HG03460 (cell line): Measurements from ENCODE around the gene RPS25.
"Not testable (repeated sequence)": the region's sequence is repeated elsewhere in the genome, so short reads cannot be mapped to it uniquely, and the experiment has no call there.

Experiments used
- ATAC-seq: cut with Tn5 transposase; IDR thresholded peaks from one replicate; pipeline ENCODE4 v1.9.1; 2021; ENCODE audit not compliant: unreplicated experiment

Gene RPS25

DNA sequence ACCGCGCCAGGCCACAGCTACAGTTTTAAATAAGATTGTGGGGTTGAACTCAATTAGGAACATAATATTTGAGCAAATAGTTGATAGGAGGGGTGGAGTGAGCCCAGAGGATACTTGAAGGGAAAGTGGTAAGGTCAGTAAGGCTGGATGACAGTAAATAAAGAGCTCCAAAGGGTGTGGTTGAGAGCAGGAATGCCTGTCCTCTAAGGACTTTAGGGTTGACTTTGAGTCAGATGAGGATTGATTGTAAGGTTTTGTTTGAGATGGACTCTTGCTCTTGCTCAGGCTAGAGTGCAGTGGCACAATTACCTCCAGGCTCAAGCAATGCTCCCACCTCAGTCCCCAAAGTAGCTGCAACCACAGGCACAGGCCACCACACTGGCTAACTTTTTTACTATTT, 44.2 kb downstream of the RPS25 start:
- no peak for ATAC-seq

DNA sequence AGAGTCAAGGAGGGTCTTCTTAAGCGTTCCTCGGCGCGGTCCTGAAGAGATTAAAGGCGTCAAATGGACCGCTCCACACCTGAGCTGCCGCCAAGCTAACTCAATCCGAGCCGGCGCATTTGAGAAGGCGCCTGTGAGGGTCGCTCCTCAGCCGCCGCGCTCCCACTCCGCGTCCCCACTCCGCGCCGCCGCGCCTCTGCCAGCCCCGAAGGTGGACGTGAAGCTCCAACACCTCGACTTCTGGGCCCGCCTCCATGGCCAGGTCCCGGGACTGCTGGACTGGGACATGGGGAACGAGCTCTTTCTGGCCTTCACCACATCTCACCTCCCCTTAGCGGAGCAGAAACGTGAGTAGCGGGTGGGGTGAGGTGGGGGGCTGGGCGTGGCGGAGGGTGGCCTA, 46.5 kb downstream of the RPS25 start, which contains the start of gene FOXR1:
TSS of gene FOXR1 (plus strand) at position 116 of the 400 bp plus-strand sequence. CDS start at position 287, 171 bp downstream.
- ATAC-seq, result no peak

- ATAC-seq, result not testable (repeated sequence)
These were observed 48.6 kb downstream of the RPS25 start for GRCh38 chr11:118969508-118969907.
